ENCODE data around the gene TP53I11.
A peak's percentile ranks its signal among the peaks of the same experiment; 100 is the strongest.

GRCh38 chr11:44927174-44927661 is 23.5 kb downstream of the TP53I11 start:
- TF ChIP-seq CTCF (conservative IDR thresholded peaks at IDR 0.05) (peak; percentile 96), ZFX (IDR thresholded peaks at IDR 0.05) (no peak)

Data from C4-2B (cell line).